Measurements from ENCODE around the gene DRGX.

Gene DRGX

DNA sequence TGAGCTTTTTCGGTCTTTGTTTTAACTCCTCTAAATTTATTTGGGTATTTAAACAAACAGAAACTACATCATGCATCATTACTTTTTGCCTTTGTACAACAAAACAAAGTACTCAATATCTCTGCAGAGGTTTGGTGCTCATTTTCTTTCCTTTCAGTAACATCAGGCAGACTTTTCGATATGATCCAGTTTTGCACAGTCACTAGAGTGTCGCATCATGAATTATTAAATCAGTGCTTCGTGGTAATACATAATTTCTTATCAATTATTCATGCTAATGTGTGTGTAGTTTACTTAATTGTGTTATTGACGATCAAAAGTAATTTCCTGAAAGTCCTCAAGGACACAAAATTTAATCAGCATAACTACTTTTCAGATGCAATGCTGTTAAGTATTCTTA, 31.8 kb downstream of the DRGX start:
- no peak for DNase-seq (ENCODE audit: extremely low read depth in 1 of 2, low read depth in 1 of 2)

GRCh38 chr10:49363309-49364031, 32.4 kb downstream of the DRGX start:
- no peak for DNase-seq (ENCODE audit: extremely low read depth in 1 of 2, low read depth in 1 of 2)

DNA sequence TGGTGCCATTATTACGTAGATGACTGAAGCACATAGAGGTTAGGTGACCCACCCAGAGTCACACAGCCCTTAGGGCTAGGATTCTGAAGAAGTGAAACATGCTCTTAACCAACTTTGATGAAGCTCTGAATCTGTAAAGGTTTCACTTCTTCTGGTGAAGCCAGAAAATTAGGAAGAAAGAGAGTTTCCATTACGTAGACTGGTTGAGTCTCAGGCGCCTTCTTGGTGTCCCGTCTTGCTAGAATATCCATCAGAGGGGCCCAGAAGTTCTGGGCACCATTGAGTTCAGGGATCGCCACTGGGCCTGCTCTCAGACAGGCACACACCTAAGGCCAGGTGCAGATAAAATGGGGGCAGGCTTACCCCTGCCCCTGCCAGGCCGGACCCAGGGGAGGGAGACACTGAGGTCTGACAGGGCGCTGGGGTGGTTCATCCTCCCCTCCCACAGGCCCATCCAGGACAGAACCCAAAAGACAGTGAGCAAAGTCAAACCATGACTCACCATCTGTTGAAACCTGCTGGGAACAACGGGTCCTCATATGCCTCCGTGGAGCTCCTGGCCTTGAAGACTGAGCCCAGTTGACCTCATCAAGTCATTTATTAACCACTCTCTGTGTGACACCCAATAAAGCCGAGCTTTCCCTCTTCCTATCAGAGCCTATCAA, 33.2 kb downstream of the DRGX start:
- DNase-seq (ENCODE audit: extremely low read depth in 1 of 2, low read depth in 1 of 2), result no peak

- DNase-seq (ENCODE audit: extremely low read depth in 1 of 2, low read depth in 1 of 2), result no peak
These were observed 33.9 kb downstream of the DRGX start for GRCh38 chr10:49361735-49362568.

DNA sequence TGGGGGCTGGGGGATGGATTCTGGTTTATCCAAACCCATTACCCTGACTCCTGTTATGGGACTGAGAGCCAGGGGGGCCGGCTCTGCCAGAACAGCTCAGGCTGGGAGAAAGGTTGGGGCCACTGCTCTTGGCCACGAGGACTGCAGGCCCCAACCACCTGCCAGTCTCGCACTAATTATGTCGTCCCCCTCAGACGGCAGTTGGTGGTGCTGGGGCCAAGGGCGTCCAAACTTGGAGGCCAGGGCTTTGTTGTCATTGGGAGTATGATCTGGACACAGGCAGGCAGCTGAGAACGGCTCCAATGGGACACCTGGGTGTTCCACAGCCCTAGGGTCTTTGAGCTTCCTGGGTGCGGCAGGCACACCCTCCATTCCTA, 34.7 kb downstream of the DRGX start:
- DNase-seq (ENCODE audit: extremely low read depth in 1 of 2, low read depth in 1 of 2), result no peak

- DNase-seq (ENCODE audit: extremely low read depth in 1 of 2, low read depth in 1 of 2), result no peak
These were observed 35.4 kb downstream of the DRGX start for GRCh38 chr10:49360271-49361177.

- no peak for DNase-seq (ENCODE audit: extremely low read depth in 1 of 2, low read depth in 1 of 2)
These were observed 36.3 kb downstream of the DRGX start for GRCh38 chr10:49359349-49360270.

DNA sequence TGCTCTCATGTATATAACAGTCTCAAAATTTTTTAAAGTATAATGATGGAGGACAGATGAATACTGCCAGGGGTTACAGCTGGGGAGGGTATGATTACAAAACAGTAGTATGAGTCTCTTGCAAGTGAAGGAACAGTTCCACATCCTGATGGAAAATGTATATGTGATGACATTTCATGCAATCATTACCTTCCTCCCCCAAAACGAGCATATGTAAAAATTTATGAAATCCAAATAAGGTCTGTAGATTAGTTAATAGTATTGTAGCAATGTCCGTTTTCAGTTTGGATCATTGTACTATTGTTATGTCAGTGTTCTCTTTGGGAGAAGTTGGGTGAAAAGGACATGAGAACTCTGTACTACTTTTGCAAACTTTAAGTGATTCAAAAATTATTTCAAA, 38.0 kb downstream of the DRGX start:
- no peak for DNase-seq (ENCODE audit: extremely low read depth in 1 of 2, low read depth in 1 of 2)

GRCh38 chr10:49356944-49357343, 38.9 kb downstream of the DRGX start:
- DNase-seq (ENCODE audit: extremely low read depth in 1 of 2, low read depth in 1 of 2), result no peak

DNA sequence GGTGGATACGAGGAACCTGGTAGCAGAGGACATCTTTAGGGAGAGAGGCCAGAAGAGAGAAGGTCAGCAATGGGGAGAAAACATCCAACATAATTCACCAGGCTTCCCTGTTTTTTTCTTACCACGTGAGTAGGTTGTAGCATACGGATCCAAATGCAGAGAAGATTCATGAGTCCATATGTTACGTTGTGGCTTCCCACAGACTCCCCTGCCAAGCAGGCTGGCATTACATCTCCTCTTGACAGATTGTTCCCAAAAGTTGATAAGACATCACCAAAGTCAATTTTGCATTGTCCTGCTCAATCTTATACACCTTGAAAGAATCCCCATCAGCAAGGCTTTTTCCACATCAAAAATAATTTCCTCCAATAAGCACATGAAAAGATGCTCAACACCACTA, 39.7 kb downstream of the DRGX start:
- DNase-seq (ENCODE audit: extremely low read depth in 1 of 2, low read depth in 1 of 2), result no peak

GRCh38 chr10:49355221-49355620, 40.7 kb downstream of the DRGX start:
- no peak for DNase-seq (ENCODE audit: extremely low read depth in 1 of 2, low read depth in 1 of 2)

DNA sequence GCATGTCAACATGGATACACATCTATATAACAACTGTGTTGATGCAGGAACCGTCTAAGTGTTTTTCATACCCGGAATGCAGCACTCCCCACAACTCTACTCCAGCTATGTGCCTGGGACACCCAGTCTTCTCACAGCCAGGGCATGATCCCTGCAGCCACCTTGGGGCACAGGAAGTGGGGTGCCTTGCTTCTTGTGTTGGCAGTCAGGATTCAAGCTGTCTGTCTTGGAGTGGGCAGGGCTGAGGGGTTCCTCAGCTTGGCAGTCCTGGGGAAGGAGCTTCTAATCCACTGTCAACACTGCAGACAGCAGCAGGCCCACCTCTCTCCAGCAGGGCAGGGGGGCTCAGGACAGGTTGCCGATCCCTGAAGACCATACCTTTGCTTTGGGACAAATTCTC, 41.3 kb downstream of the DRGX start:
- DNase-seq (ENCODE audit: extremely low read depth in 1 of 2, low read depth in 1 of 2), result no peak

DNA sequence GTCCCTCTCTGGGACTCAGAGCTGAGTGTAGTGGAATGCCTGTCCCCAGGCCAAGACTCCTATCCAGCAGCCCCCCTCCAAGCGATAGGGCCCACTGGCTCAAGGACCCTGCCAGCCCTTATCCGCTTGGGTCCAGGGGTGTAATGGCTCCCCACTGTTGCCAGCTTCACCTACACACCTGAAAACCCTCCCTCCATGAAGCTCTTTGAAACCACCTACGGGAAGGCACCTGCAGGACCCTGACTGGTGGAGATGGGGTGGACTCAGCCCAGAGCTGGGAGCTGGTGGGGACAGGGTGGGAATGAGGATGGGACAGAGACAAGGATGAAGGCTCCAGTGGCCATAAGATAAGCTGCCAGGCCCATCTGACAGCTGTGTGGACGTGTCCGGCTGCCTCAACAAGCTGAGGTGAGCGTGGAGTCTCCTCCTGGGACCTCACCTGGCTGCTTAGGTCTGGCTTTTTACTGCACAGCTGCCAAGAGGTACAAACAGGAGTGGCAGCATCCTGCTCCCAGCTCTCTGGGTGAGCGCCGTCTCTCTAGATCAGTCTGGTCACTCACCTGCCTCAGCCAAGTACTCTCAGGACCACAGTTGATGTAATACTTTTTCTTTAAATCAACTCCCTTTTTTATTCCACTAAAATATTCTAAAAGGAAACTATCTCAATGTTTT, 41.9 kb downstream of the DRGX start:
- DNase-seq (ENCODE audit: extremely low read depth in 1 of 2, low read depth in 1 of 2), result no peak

DNA sequence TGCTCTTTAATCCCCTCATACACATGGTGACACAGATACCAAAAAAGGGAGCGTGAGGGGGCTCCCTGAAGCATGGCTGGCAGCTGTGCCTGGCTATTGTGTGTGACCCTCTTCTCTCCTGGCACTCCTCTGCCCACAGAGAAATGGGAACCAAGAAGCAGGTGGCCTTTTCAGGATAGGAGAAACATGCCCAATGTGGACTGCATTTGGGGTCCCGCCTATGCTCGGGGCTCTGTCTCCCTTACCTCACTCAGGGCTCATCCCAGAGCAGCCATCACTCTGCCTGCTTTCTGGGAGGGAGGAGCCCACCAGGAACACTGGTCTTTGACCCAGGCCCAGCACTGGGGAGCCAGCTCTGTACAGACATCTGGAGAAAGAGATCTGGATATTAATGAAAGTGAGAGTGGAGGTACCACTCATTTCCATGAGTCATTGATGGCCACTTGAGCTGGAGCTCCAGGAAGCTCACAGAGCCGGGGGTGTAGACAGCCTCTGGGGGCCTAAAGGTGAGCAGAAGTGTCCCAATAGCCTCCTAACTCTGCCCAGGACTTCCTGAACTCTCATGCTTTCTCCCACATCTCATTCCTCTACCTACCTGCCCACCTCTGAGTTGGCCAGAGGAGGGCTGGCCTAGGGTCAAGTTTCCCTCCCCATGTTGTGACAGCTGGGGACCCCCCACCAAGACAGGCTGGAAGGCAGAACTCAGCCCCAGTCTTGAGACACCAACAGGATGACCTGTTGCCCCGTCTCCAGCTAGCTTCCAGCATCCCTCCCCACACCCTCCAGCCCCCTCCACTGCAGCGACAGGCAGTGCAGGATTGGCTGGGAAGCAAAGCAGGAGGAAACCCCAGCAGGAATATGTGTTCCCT, 42.6 kb downstream of the DRGX start:
- no peak for DNase-seq (ENCODE audit: extremely low read depth in 1 of 2, low read depth in 1 of 2)

- no peak for DNase-seq (ENCODE audit: extremely low read depth in 1 of 2, low read depth in 1 of 2)
These were observed 43.6 kb downstream of the DRGX start for GRCh38 chr10:49352323-49352722.

DNA sequence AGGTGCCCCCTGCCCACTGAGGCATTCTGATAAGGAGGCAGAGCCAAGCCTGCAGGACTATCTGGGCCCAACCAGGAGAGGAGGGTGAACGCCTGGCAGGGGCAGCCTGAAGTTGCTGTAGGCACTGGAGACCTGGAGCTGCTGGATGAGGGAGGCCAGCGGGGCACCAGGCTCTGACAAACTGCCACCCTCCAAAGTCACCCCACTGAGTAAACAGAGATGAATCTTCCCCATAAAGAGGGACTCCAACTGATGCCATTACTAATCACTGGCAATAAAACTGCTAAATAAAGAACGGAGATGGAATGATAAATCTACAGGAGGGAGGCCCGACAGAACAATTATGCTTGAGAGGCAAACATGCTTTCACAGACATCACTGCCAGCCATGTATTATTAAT, 44.2 kb downstream of the DRGX start:
- no peak for DNase-seq (ENCODE audit: extremely low read depth in 1 of 2, low read depth in 1 of 2)

DNA sequence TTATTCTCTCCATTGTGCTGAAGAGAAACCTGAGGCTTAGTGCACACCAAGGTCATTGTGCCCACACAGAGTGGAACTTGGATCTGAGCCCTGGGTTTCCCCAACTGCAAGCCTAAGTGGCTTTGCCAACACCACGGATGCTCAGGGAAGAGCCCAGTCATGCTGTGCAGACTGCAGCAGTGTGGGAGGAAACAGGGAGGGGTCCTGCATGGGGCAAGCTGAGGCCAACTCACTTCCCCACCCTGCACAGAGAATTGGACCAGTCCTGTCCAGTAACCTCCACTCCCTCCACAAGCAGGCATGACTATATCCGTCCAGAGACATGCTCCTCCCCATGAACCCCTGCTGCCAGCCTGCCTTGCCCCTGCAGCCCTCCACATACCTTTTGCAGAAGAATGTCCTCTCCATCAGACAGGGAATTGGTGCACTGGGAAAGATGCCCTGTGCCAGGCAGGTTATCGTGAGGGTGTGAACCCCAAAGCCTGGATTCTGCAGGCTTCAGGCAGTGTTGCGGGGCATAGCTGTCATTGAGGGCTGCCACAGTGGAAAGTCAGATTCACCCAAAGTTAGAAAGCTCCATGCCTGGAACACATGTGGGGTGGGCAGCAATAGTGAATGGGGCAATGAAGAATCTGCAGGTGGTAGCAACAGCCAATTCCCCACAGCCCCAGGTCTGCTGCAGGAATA, 44.9 kb downstream of the DRGX start:
- DNase-seq (ENCODE audit: extremely low read depth in 1 of 2, low read depth in 1 of 2), result no peak

DNA sequence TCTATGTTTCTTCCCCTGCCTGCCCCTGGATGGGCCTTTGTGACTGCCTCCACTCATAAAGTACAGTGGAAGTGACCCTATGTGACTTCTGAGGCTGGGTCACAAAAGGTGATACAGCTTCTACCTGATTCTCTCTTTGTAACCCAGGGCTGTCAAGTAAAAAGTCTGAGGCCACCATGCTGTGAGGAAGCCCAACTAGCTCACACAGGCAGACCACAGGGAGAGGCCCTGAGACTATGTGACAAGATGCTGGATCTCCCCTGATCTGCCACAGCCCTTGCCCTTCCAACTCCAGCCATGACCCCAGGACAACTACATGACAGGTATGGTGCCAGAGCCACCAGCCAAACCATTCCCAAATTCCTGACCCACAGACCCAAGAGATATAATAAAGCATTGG, 45.8 kb downstream of the DRGX start:
- DNase-seq (ENCODE audit: extremely low read depth in 1 of 2, low read depth in 1 of 2), result no peak
